Large intestine (tissue), 3 donors: ENCODE results near the gene POU3F3. TPM values are rescaled to one million over a fixed set of nuclear protein-coding genes. Genes with fewer than 3 reads are reported as not detected.
A peak's percentile ranks its signal among the peaks of the same experiment; 100 is the strongest.

ENCODE experiments used
- DNase-seq, 2 donors: peaks; one replicate each; pipeline versions ENCODE4 v3.0.0 to v3.0.0-alpha.2; 2013
- H3K27ac ChIP-seq: one replicate; pipeline ENCODE4 v1.5.1; 2013; ENCODE audit warnings: low read length
- H3K27me3 ChIP-seq: 2 replicates; pipeline ENCODE4 v1.6.1; 2013; ENCODE audit warnings: low read length; ENCODE audit not compliant: control insufficient read depth, insufficient read depth
- H3K36me3 ChIP-seq: 2 replicates; pipeline ENCODE4 v1.6.1; 2013; ENCODE audit warnings: low read length; ENCODE audit not compliant: control insufficient read depth, insufficient read depth
- H3K4me1 ChIP-seq: one replicate; pipeline ENCODE4 v1.6.1; 2013; ENCODE audit warnings: low read length; ENCODE audit not compliant: control insufficient read depth, insufficient read depth
- H3K4me3 ChIP-seq: one replicate; pipeline ENCODE4 v1.5.1; 2013; ENCODE audit warnings: low read length
- H3K9me3 ChIP-seq: one replicate; pipeline ENCODE4 v1.6.1; 2013; ENCODE audit warnings: mild to moderate bottlenecking, low read depth, low read length, moderate library complexity; ENCODE audit not compliant: control insufficient read depth
- WGBS: methylation state at CpG from one replicate; pipeline ENCODE4 v1.1.5; 2013; ENCODE audit warnings: low lambda C conversion rate; ENCODE audit not compliant: insufficient coverage; 5-methylcytosine and 5-hydroxymethylcytosine counted together
- polyA plus RNA-seq: library from polyadenylated mRNA; unstranded; fragments of 120-200 nt; gene quantifications from one replicate; pipeline ENCODE4 v1.2.1, GENCODE V29; 2013

Gene POU3F3
- polyA plus RNA-seq, 1 donor = not detected

- H3K27me3 ChIP-seq = peaks cover 87% of the 10 kb centered on the region
- peaks cover 12% of the 10 kb centered on the region for H3K9me3 ChIP-seq
- H3K4me1 ChIP-seq = peaks cover 17% of the 10 kb centered on the region
- no CpG with 5 or more reads among the region's 135 CpGs for WGBS
- H3K27ac ChIP-seq = no peak overlapping the region
- no peak overlapping the region for H3K4me3 ChIP-seq
- peak in 1 of 2 donors; percentile 27 for DNase-seq
- H3K36me3 ChIP-seq = no peaks in the 10 kb centered on the region
These were observed 1.5 kb downstream of the POU3F3 start for GRCh38 chr2:104855221-104856085.

DNA sequence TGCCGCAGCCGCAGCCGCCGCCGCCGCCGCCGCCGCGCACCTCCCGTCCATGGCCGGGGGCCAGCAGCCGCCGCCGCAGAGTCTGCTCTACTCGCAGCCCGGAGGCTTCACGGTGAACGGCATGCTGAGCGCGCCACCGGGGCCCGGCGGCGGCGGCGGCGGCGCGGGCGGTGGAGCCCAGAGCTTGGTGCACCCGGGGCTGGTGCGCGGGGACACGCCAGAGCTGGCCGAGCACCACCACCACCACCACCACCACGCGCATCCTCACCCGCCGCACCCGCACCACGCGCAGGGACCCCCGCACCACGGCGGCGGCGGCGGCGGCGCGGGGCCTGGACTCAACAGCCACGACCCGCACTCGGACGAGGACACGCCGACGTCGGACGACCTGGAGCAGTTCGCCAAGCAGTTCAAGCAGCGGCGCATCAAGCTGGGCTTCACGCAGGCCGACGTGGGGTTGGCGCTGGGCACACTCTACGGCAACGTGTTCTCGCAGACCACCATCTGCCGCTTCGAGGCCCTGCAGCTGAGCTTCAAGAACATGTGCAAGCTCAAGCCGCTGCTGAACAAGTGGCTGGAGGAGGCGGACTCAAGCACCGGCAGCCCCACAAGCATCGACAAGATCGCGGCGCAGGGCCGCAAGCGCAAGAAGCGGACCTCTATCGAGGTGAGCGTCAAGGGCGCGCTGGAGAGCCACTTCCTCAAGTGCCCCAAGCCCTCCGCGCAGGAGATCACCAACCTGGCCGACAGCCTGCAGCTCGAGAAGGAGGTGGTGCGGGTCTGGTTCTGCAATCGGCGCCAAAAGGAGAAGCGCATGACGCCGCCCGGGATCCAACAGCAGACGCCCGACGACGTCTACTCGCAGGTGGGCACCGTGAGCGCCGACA is 2.4 kb downstream of the POU3F3 start:
- WGBS = no CpG with 5 or more reads among the region's 106 CpGs
- Histone ChIP-seq H3K4me1 (peaks cover 17% of the 10 kb centered on the region), H3K9me3 (peaks cover 12% of the 10 kb centered on the region), H3K4me3 (no peak overlapping the region), H3K36me3 (no peaks in the 10 kb centered on the region), H3K27me3 (peaks cover 86% of the 10 kb centered on the region), H3K27ac (no peak overlapping the region)
- peak in 1 of 2 donors; percentile 30 for DNase-seq

GRCh38 chr2:104856973-104857261 is 3.0 kb downstream of the POU3F3 start:
- H3K27me3 ChIP-seq = peaks cover 86% of the 10 kb centered on the region
- peaks cover 17% of the 10 kb centered on the region for H3K4me1 ChIP-seq
- DNase-seq = no peak
- no peak overlapping the region for H3K4me3 ChIP-seq
- H3K27ac ChIP-seq = no peak overlapping the region
- no CpG with 5 or more reads among the region's 41 CpGs for WGBS
- H3K9me3 ChIP-seq = peaks cover 12% of the 10 kb centered on the region
- no peaks in the 10 kb centered on the region for H3K36me3 ChIP-seq

DNA sequence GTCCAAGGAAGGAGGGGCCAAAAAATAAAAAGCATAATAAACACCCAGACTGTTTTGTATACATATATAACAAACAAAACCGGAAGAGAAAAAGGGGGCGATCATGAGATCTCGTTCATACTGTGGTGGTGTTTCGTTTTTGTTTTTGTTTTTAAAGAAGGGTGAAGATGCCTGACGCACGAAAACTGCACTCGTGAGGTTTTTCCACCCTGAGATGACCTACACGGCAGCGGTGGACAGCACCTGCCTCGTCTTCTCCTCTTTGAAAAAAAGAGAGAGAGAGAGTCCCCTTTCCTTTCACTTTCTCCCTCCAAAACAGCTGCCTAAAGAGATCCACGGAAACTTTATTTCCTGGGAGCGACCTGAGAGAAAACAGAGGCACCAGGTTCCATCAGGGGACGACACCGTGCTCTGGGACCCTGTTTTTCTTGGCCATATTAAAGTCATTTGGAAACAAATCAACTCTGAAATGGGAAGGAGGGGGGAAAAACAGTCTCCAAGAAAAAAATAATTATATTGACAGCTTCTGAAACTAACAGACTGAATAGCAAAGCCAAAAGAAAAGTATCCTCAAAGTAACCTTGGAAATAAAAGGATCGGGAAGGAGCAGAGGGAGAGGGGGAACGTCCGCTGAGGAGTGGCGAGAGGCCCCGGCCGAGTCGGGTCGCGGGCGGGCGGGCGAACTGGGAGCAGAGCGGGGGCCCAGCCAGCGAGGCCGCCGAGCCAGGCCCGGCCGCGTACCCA is 3.5 kb downstream of the POU3F3 start:
- no peaks in the 10 kb centered on the region for H3K36me3 ChIP-seq
- H3K27me3 ChIP-seq = peaks cover 85% of the 10 kb centered on the region
- no peak overlapping the region for H3K27ac ChIP-seq
- no CpG with 5 or more reads among the region's 33 CpGs for WGBS
- no peak overlapping the region for H3K4me3 ChIP-seq
- peak in 1 of 2 donors; percentile 29 for DNase-seq
- H3K9me3 ChIP-seq = peaks cover 15% of the 10 kb centered on the region
- H3K4me1 ChIP-seq = peaks cover 17% of the 10 kb centered on the region

GRCh38 chr2:104858006-104858978 is 4.4 kb downstream of the POU3F3 start:
- Histone ChIP-seq H3K4me3 (no peak overlapping the region), H3K27me3 (peaks cover 85% of the 10 kb centered on the region), H3K9me3 (peaks cover 11% of the 10 kb centered on the region), H3K27ac (no peak overlapping the region), H3K4me1 (peaks cover 14% of the 10 kb centered on the region), H3K36me3 (no peaks in the 10 kb centered on the region)
- WGBS = 8% methylated on average over 11 of the region's 18 CpGs
- no peak for DNase-seq

DNA sequence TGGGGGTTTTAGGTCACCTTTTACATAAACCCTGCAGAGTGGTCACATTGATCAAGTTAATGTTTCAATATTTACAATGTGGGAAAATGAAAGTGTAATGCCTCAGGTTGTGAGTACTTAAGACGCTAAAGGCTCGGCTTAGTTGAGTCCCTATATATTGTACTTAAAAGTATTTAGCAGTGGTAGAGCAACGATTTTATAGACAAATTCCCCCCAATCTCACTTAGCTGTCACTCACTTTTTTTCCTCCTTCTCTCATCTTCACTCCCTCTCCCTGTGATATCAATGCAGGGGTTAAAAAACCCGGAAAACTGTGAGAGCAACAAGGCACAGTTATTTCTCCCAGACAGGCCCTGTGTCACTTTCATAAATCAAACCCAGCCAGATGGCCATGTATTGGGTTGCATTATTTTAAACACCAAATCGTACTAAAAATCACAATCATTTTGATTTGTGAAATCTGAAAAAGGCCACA is 5.4 kb downstream of the POU3F3 start:
- Histone ChIP-seq H3K4me1 (peaks cover 7% of the 10 kb centered on the region), H3K9me3 (peaks cover 8% of the 10 kb centered on the region), H3K27ac (no peak overlapping the region), H3K36me3 (no peaks in the 10 kb centered on the region), H3K27me3 (peaks cover 85% of the 10 kb centered on the region), H3K4me3 (no peak overlapping the region)
- WGBS = no CpG with 5 or more reads among the region's 5 CpGs
- DNase-seq = no peak

GRCh38 chr2:104859766-104860450 is 6.0 kb downstream of the POU3F3 start:
- no peaks in the 10 kb centered on the region for H3K36me3 ChIP-seq
- H3K4me3 ChIP-seq = no peak overlapping the region
- peaks cover 8% of the 10 kb centered on the region for H3K9me3 ChIP-seq
- peaks cover 85% of the 10 kb centered on the region for H3K27me3 ChIP-seq
- no peak for DNase-seq
- no peak overlapping the region for H3K27ac ChIP-seq
- no CpG with 5 or more reads among the region's 1 CpG for WGBS
- peaks cover 2% of the 10 kb centered on the region for H3K4me1 ChIP-seq

DNA sequence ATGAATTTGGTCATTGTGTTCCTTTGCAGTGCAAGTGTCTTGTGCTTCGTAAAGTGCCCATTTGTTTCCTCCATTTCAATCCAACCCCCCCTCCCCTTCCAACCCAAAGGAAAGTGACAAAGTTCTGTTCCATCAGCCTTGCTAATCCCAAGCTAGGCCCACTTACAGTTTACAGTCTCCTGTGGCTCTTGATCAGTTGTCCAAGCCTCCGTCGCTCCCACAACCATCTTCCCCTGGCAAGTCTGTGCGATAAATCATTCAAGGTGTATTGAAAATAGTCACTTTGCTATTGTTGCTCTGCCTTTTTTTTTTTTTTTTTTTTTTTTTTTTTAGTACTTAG is 6.5 kb downstream of the POU3F3 start:
- H3K27me3 ChIP-seq = peaks cover 89% of the 10 kb centered on the region
- no peaks in the 10 kb centered on the region for H3K36me3 ChIP-seq
- no peak overlapping the region for H3K27ac ChIP-seq
- no CpG with 5 or more reads among the region's 4 CpGs for WGBS
- no peak overlapping the region for H3K4me3 ChIP-seq
- peaks cover 2% of the 10 kb centered on the region for H3K4me1 ChIP-seq
- H3K9me3 ChIP-seq = peaks cover 8% of the 10 kb centered on the region
- DNase-seq = no peak

DNA sequence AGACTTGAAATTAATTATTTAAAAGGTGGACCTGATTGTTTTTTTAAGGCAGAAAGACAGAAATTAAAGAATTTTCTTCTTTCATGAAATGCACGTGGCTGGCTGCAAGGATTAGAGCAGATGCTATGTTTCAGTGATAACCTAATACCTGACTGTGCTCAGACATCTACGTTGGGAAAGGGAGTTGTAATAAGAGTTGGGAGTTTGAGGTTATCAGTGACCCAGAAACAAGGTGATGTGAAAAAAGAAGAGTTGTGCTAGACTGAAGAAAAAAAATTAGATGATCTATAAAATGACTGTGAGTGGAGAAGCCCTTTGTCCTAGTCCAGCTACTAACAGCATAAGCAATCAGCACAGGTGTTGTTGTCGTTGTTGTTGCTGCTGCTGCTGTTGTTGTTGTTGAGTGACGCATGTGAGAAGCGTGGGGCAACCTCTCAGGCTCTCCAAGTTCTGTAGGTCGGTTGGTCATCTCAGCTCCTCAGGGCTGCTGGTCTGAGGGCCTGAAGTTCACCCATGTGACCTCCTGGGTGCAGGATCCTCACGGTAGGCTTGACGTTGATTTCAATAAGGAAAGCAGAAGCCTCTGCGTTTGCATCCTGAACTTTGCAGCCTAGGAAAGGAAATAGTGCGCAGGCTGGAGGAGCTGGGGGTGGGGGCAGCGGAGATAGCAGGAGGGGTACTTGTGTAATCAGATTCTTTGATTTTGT is 7.6 kb downstream of the POU3F3 start:
- no peak overlapping the region for H3K27ac ChIP-seq
- H3K9me3 ChIP-seq = peaks cover 8% of the 10 kb centered on the region
- H3K4me3 ChIP-seq = no peak overlapping the region
- WGBS = no CpG with 5 or more reads among the region's 11 CpGs
- H3K4me1 ChIP-seq = peaks cover 2% of the 10 kb centered on the region
- H3K27me3 ChIP-seq = peaks cover 96% of the 10 kb centered on the region
- no peaks in the 10 kb centered on the region for H3K36me3 ChIP-seq
- no peak for DNase-seq
